GM18861 (cell line): ENCODE results near the gene CHTF8.

ENCODE experiments used
- ATAC-seq: cut with Tn5 transposase; IDR thresholded peaks from one replicate; pipeline ENCODE4 v1.9.1; 2021; ENCODE audit not compliant: unreplicated experiment

Gene CHTF8

GRCh38 chr16:69088684-69089083 lies 43.7 kb downstream of the CHTF8 start:
- no peak for ATAC-seq

DNA sequence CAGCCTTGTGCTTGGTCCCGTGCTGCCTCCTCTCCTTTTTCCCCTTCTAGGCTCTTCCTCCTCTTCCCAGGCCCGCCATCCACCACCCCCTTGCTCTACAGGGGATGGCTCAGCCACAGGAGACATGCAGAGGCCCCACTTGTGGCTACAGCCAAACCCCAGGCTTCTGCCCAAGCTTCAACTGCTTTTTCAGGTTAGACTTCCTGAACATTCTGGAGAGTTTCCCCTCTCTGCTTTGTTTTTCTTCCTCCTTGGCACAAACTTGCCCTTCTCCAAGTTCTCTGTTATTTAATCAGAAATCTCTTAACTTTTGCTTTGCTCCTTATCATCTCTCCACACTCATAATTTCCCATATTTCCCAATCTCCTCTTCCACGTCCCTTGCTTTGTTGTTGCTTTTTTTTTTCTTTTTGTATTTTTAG lies 45.2 kb downstream of the CHTF8 start:
- ATAC-seq, result no peak

DNA sequence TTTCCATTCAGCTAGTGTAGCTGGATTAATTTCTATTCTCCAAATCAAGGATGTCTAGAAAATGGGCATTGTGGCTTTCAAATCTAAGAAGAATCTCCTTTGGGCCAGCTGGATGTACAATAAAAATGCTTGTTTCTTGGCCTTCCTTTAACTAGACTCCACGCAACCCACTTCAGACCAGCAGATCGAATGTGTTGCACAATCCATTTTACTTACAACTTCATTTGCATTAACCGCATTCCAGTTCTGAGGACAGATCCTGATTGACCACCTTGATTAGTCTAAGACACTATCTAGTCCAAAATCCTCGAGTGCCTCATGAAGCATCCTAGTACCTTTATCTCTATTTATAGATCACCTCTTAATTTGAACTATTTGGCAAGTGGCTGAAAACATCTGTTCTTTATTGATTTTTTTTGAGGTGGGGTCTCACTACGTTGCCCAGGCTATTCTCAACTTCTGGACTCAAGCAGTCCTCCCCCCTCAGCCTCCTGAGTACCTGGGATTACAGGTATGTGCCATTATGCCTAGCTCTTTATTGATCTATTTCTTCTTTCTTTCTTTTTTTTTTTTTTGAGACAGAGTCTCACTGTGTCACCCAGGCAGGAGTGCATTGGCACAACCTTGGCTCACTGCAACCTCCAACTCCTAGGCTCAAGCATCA lies 47.2 kb downstream of the CHTF8 start:
- no peak for ATAC-seq

- no peak for ATAC-seq
These were observed 48.1 kb downstream of the CHTF8 start for GRCh38 chr16:69084289-69084688.

- no peak for ATAC-seq
These were observed 49.0 kb downstream of the CHTF8 start for GRCh38 chr16:69083306-69083941.

GRCh38 chr16:69079697-69080096 lies 52.7 kb downstream of the CHTF8 start:
- no peak for ATAC-seq

GRCh38 chr16:69078073-69078472 lies 54.3 kb downstream of the CHTF8 start:
- ATAC-seq, result no peak

DNA sequence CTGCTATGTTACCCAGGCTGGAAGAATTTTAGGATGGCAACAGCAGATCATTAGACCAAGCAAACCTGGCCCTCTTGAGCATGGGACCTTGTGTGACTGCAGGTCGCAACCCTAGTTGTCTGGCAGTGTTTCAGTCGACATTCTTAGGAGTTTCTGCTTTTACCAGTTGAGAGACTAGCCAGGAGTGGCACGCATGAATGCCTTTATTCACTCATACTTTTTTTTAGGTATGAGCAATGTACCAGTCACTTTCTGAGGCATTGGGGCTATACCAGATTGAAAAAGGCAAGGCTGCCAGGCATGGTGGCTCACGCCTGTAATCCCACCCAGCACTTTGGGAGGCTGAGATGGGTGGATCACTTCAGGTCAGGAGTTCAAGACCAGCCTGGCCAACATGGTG lies 55.1 kb downstream of the CHTF8 start:
- no peak for ATAC-seq

DNA sequence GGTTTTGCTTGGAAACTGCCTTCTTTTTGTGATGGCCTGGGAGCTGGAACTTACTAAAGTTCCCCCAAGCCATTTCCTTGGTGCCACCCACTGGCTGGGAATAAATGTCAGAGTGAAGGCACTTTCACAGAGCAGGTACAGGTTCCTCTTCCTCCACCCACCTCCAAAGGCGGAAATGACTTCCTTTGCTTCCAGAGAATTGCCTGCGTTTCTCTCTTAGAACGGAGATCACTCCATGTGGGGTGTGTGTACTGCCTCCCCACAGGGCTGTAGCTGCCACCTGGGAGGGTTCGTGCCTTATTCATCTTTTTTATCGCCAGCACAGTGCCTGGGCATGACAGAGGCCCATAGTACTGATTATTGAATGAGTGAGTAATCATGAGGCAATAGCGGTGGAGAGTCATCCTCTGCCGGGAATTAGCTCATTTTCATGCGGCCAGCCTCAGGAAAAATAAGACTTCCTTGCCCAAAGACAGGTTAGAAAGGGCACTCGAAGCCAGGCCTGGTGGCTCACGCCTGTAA lies 59.1 kb downstream of the CHTF8 start:
- no peak for ATAC-seq

DNA sequence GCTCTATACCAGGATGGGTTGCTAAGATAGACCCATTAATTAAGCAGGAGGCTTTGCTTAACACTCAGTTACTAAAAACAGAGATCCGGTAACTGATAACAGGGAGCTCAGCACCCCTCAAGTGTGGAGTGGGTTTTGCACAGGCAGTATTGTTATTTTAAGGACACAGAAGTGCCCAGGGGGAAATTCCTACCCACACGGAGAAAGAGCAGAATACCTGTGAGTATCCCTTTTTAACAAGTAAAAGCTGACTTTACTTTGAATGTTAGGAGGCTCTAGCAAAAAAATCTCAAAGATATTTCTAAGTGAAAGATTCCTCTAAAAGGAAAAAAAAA lies 59.8 kb downstream of the CHTF8 start:
- ATAC-seq, result no peak

GRCh38 chr16:69071036-69071435 lies 61.4 kb downstream of the CHTF8 start:
- no peak for ATAC-seq

- no peak for ATAC-seq
These were observed 62.9 kb downstream of the CHTF8 start for GRCh38 chr16:69069504-69069903.
